ENCODE data around the gene SMCO2.

Gene SMCO2

DNA sequence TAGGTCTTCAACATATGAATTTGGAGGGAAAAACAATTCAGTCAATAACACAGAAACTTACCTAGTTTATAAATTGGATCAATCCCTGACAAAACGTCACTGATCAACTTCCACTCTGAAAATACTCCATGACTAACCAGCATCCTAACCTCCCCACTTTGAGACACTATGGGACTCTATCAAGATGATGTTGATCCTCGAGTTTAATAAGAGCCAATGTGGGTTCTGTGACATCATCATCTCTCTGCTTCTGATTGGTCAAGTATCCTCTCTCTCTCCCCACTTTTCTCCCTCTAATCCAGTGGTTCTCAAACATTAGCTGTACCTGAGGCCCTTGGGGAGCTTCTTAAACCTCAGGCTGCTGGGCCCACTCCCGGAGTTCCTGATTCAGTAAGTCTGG, at the start of gene SMCO2:
Gene SMCO2 (plus strand): TSS at position 301 of the 400 bp plus-strand sequence. CDS start 23,896 bp downstream, outside the sequence.
- Histone ChIP-seq H3K27ac (no peak within 1 kb of the TSS), H3K4me3 (no peak within 1 kb of the TSS)

GRCh38 chr12:27398466-27398865, 48.1 kb upstream of the SMCO2 start:
- H3K4me3 ChIP-seq: no peak overlapping the region
- H3K27ac ChIP-seq: no peak overlapping the region

DNA sequence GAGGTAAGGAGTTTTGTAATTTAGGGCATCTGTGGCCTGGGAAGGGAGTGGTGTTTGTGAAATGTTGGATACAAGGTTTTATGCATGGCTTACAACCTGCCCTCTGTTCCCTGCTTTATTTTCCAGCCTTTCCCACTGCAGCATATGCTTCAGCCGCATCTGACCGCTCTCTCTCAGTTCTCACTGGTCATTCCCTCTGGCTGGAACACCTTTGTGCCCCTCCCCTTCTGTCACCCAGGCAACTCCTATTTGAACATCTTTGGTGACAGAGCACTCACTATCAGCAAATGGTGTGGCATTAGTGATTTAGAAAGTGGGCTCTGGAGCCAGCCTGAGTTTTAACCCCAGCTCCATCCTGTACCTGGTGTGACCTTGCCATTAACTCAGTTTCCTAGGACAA, 47.5 kb upstream of the SMCO2 start:
- no peak overlapping the region for H3K4me3 ChIP-seq
- no peak overlapping the region for H3K27ac ChIP-seq

GRCh38 chr12:27400856-27401354, 45.6 kb upstream of the SMCO2 start:
- no peak overlapping the region for H3K4me3 ChIP-seq
- H3K27ac ChIP-seq: no peak overlapping the region

GRCh38 chr12:27412047-27412446, 34.5 kb upstream of the SMCO2 start:
- Histone ChIP-seq H3K4me3 (no peak overlapping the region), H3K27ac (no peak overlapping the region)

GRCh38 chr12:27422697-27423096, 23.8 kb upstream of the SMCO2 start:
- Histone ChIP-seq H3K4me3 (no peak overlapping the region), H3K27ac (no peak overlapping the region)

GRCh38 chr12:27424631-27425230, 21.8 kb upstream of the SMCO2 start:
- no peak overlapping the region for H3K4me3 ChIP-seq
- H3K27ac ChIP-seq: no peak overlapping the region

GRCh38 chr12:27425306-27425705, 21.2 kb upstream of the SMCO2 start:
- Histone ChIP-seq H3K27ac (no peak overlapping the region), H3K4me3 (no peak overlapping the region)

DNA sequence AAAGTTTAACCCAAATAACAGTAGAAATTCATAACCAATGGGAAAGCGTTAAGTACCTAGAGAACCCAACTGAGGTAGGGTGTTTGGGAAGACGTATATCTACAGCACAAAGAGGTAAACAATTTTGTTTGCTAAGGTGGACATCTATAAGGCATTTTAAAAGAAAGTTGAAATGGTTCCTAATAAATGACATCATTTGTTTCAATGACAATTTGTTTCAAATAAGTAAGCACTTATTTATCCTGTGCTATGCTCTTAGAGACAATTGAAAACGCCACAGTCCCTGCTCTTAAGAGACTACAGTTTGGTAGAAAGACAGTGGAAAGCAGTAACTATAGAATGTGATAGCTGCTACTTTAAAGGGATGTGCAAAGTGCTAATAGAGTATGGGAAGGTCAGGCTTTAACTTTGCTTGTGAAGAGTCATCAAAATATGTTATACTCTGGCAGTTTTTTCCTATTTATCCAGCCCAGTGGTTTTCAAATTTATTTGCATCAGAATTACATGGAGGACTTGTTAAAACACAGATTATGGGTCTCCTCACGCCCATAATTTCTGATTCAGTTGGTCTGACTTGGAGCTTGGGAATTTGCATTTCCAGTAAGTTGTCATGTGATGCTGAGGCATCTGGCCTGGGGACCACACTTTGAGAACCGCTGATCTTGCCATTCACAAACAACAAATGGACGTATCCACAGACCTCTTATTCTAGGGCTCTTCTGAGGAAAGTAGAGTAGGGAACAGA, 19.6 kb upstream of the SMCO2 start:
- Histone ChIP-seq H3K27ac (peak overlapping the region in 2 of 21 experiments; percentile 48 to 63), H3K4me3 (no peak overlapping the region)

- Histone ChIP-seq H3K4me3 (no peak overlapping the region), H3K27ac (peak overlapping the region in 4 of 21 experiments; percentile 40 to 63 (median 52))
Observed at GRCh38 chr12:27427824-27428223, 18.7 kb upstream of the SMCO2 start.

- H3K27ac ChIP-seq: peak overlapping the region in 5 of 21 experiments; percentile 17 to 63 (median 51)
- H3K4me3 ChIP-seq: no peak overlapping the region
Observed at GRCh38 chr12:27428466-27428865, 18.1 kb upstream of the SMCO2 start.

- Histone ChIP-seq H3K27ac (no peak overlapping the region), H3K4me3 (no peak overlapping the region)
Observed at GRCh38 chr12:27429606-27430005, 16.9 kb upstream of the SMCO2 start.

DNA sequence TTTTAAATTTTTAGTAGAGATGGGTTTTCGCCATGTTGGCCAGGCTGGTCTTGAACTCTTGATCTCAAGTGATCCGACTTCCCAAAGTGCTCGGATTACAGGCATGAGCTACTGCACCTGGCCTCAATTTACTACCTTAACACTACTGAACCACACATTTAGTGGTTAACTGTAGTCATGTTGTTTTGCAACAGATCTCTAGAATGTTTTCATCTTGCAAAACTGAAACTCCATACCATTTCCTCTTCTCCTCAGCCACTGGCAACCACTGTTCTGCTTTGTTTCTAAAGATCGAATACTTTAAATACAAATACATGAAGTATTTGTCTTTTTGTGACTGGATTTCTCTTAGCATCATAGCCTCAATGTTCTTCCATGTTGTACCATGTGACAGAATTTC, 15.4 kb upstream of the SMCO2 start:
- Histone ChIP-seq H3K27ac (no peak overlapping the region), H3K4me3 (no peak overlapping the region)

DNA sequence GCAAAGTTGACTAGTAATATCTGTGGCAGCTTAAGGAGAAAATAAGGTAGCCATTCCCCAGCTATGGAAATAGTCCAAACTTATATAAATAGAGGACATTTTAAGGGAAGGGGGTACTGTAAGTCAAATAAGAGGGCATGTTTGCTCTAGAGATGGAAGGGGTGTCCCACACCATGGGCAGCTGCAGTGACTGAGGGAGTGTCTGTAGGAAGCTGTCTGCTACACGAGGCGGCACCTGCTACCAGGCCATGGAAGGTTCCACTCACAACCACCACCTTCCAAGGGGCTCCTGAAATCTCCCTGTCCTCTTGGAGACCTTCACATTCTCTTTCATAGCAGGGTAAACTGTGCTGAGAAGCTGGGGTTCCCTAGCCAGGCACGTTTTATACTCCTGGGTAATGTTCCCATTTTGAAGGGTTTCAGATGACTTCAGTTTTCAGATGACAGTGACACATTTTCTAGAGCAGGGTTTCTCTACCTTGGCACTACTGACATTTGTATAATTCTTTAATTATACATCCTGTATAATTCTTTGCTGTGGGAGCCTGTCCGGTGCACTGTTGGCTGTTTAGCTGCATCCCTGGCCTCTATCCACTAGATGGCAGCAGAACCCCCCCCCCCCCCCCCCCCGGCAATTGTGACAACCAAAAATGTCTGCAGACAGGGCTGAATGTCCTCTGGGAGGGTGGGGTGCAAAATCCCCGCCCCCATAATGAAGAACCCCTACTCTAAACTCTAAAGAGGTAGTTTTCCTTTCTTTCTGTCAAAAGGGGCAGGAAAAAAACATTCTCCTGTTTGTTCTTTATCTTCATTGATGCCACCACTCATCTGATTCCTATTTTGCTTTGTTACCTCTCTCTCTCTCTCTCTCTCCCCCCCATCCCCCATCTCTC, 11.6 kb upstream of the SMCO2 start:
- no peak overlapping the region for H3K27ac ChIP-seq
- H3K4me3 ChIP-seq: no peak overlapping the region

DNA sequence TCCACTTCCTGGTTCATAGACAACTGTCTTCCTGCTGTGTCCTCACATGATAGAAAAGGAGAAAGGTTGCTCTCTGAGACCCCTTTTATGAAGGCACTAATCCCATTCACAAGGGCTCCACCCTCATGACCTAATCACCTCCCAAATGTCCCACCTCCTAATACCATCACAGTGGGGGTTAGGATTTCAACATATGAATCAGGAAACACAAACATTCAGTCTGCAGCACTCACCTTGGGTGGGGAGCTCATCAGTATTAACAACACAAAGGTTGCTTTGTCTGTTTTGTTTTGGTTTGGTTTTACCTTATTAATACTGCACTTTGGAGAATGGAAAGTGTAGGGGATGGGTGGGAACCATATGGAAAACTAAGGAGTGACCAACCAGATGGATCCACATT, 10.5 kb upstream of the SMCO2 start:
- H3K27ac ChIP-seq: no peak overlapping the region
- no peak overlapping the region for H3K4me3 ChIP-seq

GRCh38 chr12:27436768-27437167, 9.8 kb upstream of the SMCO2 start:
- no peak overlapping the region for H3K27ac ChIP-seq
- no peak overlapping the region for H3K4me3 ChIP-seq

- Histone ChIP-seq H3K4me3 (no peak overlapping the region), H3K27ac (no peak overlapping the region)
Observed at GRCh38 chr12:27437839-27438238, 8.7 kb upstream of the SMCO2 start.

DNA sequence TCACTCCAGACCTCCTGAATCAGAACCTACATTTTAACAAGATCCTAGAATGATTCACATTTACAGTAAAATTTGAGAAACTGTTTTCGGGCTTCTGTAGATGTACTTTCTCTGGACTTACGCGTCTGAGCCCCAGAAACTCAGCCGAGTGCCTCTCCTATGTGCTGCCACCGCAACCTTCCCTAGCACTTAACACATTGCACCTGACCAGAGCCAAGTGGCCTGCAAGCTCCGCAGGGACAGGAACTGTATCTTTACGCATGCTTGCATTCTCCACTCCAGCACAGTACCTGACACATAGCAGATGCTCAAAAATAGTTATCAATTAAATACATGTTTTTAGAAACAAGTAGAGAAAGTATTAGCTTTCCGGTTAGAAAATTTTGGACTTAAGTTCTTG, 1.2 kb downstream of the SMCO2 start:
- no peak overlapping the region for H3K4me3 ChIP-seq

DNA sequence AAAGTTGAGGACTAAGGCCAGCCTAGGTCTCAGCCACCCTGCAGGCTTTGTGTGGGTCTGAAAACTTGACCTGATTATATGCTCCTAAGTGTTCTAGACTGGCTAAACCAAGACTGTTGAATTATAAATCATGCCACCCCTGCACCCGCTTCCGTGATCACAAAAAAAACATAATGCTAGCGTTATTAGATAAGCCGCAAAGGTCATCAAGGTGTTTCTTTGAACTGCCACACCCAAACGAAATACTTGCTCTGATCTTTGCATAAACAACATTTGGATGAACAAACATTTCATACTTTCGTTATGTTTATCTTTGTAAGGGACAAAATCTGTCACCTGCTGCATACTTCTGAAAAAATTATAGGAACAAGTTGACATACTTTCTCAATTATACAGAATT, 2.5 kb downstream of the SMCO2 start:
- Histone ChIP-seq H3K27ac (no peak overlapping the region), H3K4me3 (no peak overlapping the region)

More for the DNA sequence above, 1.2 kb downstream of the SMCO2 start:
- H3K27ac ChIP-seq: no peak overlapping the region

DNA sequence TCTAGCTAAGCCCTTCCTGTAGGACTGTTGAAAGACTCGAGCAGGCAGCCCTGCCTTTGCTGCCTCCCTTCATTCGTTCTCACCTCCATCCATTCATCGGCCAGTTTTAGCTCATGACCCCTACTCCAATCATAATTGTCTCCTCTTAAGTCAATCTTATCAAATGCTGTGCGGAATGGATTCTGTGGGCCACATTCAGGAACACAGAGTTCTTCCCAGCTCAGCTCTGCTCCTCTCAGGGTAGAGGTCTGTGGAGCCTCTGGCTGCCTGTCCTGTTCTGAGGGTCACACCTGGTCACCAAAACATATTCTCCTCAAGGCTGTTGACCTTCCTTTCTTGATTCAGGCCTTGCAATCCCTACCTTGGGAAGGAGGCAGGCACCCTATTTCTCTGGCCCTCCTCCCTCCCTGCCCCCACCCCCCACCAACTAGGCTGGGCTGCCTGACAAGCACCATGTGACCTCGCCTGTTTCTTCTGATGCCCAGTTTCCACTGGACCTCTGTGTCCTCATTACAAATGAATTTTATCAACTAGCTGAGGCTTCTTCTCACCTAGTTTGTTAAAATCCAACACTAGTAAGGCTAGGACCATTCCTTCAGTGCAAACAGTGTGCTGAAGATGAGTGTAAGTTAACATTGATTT, 3.5 kb downstream of the SMCO2 start:
- Histone ChIP-seq H3K4me3 (no peak overlapping the region), H3K27ac (no peak overlapping the region)

Measured in skin epidermis (tissue), 12 donors.